ENCODE results near the gene SGPP1. TPM values are rescaled to one million over a fixed set of nuclear protein-coding genes. Genes with fewer than 3 reads are reported as not detected.
A peak's percentile ranks its signal among the peaks of the same experiment; 100 is the strongest.

Gene SGPP1
- total and polyA plus RNA-seq, 2 of the 4 experiments (the other 2 are of a cell fraction): 8.6 to 11.1 TPM

- Histone ChIP-seq H2AK9ac (replicated peaks; ENCODE audit: low read depth, low read length, poor library complexity) (no peak overlapping the region), H3K4me1 (ENCODE audit: control insufficient read depth, insufficient read depth, low read length) (no peaks in the 10 kb centered on the region), H3K4me3 (ENCODE audit: insufficient read depth, low read depth, low read length) (no peak overlapping the region), H2AFZ (replicated peaks; ENCODE audit: low read length, poor library complexity) (no peak overlapping the region), H4K5ac (ENCODE audit: low read depth, low read length) (no peak overlapping the region), H2BK15ac (ENCODE audit: low read depth, low read length) (no peak overlapping the region), H3K18ac (ENCODE audit: low read depth, low read length) (no peak overlapping the region), H3K79me1 (ENCODE audit: low read depth in 1 of 2, low read length in 2 of 2) (no peaks in the 10 kb centered on the region), H3K23ac (ENCODE audit: low read depth, low read length) (no peak overlapping the region), H2BK5ac (ENCODE audit: low read depth, low read length, poor library complexity, severe bottlenecking) (no peak overlapping the region), H3K36me3 (ENCODE audit: control insufficient read depth, insufficient read depth, low read length) (no peaks in the 10 kb centered on the region), H3K27me3 (ENCODE audit: control insufficient read depth, insufficient read depth, low read length) (no peaks in the 10 kb centered on the region), H4K20me1 (ENCODE audit: insufficient read depth, low read length) (no peaks in the 10 kb centered on the region), H3K9me1 (ENCODE audit: insufficient read depth, low read length) (no peaks in the 10 kb centered on the region; the same call in 1 of the 2 replicates), H3K56ac (ENCODE audit: extremely low read depth, insufficient read depth, low read length) (no peak overlapping the region), H2BK120ac (ENCODE audit: low read depth, low read length) (no peak overlapping the region), H3K14ac (replicated peaks; ENCODE audit: low read depth, low read length) (no peak overlapping the region), H4K91ac (ENCODE audit: insufficient read depth, low read depth, low read length) (no peak overlapping the region), H4K8ac (ENCODE audit: low read depth in 2 of 2, low read length in 2 of 2) (no peak overlapping the region), H3K9me3 (ENCODE audit: control insufficient read depth, insufficient read depth, low read length) (no peaks in the 10 kb centered on the region), H3K27ac (ENCODE audit: insufficient read depth, low read length) (no peak overlapping the region), H2BK20ac (ENCODE audit: low read depth, low read length) (no peak overlapping the region), H3K4ac (ENCODE audit: low read depth, low read length) (no peak overlapping the region), H3K9ac (ENCODE audit: low read depth, low read length) (no peak overlapping the region), H3K4me2 (ENCODE audit: low read depth, low read length) (no peak overlapping the region), H2AK5ac (ENCODE audit: low read depth, low read length) (no peak overlapping the region)
- TF ChIP-seq CTCF (conservative IDR thresholded peaks at IDR 0.05; ENCODE audit: low read depth, low read length): no peak
- TF ChIP-seq MAFK (IDR thresholded peaks at IDR 0.05; ENCODE audit: low read depth, low read length): no peak
- no peak for TF ChIP-seq CHD1 (IDR thresholded peaks at IDR 0.05; ENCODE audit: low read depth, low read length)
- no peak for TF ChIP-seq ELK1 (IDR thresholded peaks at IDR 0.05; ENCODE audit: borderline replicate concordance, low read depth, low read length)
- TF ChIP-seq MAZ (IDR thresholded peaks at IDR 0.05; ENCODE audit: borderline replicate concordance, low read depth, low read length): no peak
- no peak for TF ChIP-seq FOS (IDR thresholded peaks at IDR 0.05; ENCODE audit: low read depth, low read length)
- TF ChIP-seq MXI1 (IDR thresholded peaks at IDR 0.05; ENCODE audit: borderline replicate concordance, low read depth, low read length): no peak
- TF ChIP-seq POLR2A (IDR thresholded peaks at IDR 0.05; ENCODE audit: low read depth, low read length): no peak
- TF ChIP-seq RFX5 (IDR thresholded peaks at IDR 0.05; ENCODE audit: low read depth, low read length): no peak
- 100% methylated on average over 2 of the region's 4 CpGs; no CpG with 5 or more reads in 1 of the 2 experiments for WGBS, 2 experiments (ENCODE audit: extremely low coverage in 2 of 2, insufficient read length in 1 of 2)
- ChIA-PET POLR2A (ENCODE audit: unreplicated experiment) (no interaction called here), CTCF (no interaction called here)
- no TSS peak for BruUV-seq (replicated peaks)
- in situ Hi-C loops (cut with MboI; ENCODE audit: low sequenced_read_pairs) (no loop called here), dilution Hi-C loops (cut with HindIII; ENCODE audit: low sequenced_read_pairs, unreplicated experiment) (no loop called here), intact Hi-C loops (cut with micrococcal nuclease) (no loop called here)
- DNase-seq: peak; percentile 10
- no peak for ATAC-seq (ENCODE audit: low read depth)
These were observed 68.1 kb downstream of the SGPP1 start for GRCh38 chr14:63659726-63660125.
